ENCODE results near the gene DTX3L. TPM values are rescaled to one million over a fixed set of nuclear protein-coding genes. Genes with fewer than 3 reads are reported as not detected.

The DTX3L gene
- total and polyA plus RNA-seq, 10 of the 15 experiments (the other 5 are each of a cell fraction or from before 2014, with no cell fraction given) = 9.9 to 41.4 (median 21.7) TPM

DNA sequence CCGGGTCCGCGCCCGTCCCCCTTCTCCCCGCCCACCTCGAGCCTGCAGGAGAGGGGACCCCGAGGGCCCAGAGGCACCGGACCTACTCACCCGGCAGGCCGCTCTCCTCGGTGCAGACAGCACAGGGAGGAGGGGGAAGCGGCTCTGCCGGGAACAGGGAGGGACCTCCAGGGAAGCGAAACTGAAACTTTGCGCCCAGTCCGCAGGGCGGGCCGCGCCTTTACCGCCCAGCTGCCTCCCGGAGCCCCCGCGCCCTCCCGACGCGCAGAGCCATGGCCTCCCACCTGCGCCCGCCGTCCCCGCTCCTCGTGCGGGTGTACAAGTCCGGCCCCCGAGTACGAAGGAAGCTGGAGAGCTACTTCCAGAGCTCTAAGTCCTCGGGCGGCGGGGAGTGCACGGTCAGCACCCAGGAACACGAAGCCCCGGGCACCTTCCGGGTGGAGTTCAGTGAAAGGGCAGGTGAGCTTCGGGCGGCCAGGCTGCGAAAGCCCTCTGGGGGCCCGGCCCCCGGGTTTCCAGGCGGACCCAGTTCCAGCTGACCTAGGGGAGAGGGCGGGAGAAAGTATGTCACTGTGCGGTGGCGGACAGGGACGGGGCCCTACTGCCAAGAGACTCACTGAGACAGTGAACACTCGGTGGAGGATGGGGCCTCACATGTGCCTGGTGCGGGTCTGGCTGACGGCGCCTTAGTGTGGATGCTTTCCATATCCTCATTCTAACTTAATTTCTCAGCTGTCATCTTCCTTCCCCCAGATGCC lies at the start of gene DTX3L, which contains the start of gene PARP9 (continued):
- TF ChIP-seq, protein P1, sequence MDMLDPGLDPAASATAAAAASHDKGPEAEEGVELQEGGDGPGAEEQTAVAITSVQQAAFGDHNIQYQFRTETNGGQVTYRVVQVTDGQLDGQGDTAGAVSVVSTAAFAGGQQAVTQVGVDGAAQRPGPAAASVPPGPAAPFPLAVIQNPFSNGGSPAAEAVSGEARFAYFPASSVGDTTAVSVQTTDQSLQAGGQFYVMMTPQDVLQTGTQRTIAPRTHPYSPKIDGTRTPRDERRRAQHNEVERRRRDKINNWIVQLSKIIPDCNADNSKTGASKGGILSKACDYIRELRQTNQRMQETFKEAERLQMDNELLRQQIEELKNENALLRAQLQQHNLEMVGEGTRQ (IDR thresholded peaks at IDR 0.05; ENCODE audit: borderline replicate concordance, low read depth, low read length) = no peak
- TF ChIP-seq CREB1 (IDR thresholded peaks at IDR 0.05; ENCODE audit: low read depth) (0 out of 2 replicates have a peak, but pooled peaks have one; percentile 23), KAT2A (conservative IDR thresholded peaks at IDR 0.05; ENCODE audit: control insufficient read depth, low read depth, low read length) (no peak), SIX5 (IDR thresholded peaks at IDR 0.05; ENCODE audit: low read depth, low read length, severe bottlenecking) (no peak), CREM (IDR thresholded peaks at IDR 0.05; ENCODE audit: low read depth) (0 out of 2 replicates have a peak, but pooled peaks have one; percentile 20)
- TF ChIP-seq, protein P2, sequence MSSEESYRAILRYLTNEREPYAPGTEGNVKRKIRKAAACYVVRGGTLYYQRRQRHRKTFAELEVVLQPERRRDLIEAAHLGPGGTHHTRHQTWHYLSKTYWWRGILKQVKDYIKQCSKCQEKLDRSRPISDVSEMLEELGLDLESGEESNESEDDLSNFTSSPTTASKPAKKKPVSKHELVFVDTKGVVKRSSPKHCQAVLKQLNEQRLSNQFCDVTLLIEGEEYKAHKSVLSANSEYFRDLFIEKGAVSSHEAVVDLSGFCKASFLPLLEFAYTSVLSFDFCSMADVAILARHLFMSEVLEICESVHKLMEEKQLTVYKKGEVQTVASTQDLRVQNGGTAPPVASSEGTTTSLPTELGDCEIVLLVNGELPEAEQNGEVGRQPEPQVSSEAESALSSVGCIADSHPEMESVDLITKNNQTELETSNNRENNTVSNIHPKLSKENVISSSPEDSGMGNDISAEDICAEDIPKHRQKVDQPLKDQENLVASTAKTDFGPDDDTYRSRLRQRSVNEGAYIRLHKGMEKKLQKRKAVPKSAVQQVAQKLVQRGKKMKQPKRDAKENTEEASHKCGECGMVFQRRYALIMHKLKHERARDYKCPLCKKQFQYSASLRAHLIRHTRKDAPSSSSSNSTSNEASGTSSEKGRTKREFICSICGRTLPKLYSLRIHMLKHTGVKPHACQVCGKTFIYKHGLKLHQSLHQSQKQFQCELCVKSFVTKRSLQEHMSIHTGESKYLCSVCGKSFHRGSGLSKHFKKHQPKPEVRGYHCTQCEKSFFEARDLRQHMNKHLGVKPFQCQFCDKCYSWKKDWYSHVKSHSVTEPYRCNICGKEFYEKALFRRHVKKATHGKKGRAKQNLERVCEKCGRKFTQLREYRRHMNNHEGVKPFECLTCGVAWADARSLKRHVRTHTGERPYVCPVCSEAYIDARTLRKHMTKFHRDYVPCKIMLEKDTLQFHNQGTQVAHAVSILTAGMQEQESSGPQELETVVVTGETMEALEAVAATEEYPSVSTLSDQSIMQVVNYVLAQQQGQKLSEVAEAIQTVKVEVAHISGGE (CRISPR knock-in tag; IDR thresholded peaks at IDR 0.05) = no peak
- TF ChIP-seq, protein P3, sequence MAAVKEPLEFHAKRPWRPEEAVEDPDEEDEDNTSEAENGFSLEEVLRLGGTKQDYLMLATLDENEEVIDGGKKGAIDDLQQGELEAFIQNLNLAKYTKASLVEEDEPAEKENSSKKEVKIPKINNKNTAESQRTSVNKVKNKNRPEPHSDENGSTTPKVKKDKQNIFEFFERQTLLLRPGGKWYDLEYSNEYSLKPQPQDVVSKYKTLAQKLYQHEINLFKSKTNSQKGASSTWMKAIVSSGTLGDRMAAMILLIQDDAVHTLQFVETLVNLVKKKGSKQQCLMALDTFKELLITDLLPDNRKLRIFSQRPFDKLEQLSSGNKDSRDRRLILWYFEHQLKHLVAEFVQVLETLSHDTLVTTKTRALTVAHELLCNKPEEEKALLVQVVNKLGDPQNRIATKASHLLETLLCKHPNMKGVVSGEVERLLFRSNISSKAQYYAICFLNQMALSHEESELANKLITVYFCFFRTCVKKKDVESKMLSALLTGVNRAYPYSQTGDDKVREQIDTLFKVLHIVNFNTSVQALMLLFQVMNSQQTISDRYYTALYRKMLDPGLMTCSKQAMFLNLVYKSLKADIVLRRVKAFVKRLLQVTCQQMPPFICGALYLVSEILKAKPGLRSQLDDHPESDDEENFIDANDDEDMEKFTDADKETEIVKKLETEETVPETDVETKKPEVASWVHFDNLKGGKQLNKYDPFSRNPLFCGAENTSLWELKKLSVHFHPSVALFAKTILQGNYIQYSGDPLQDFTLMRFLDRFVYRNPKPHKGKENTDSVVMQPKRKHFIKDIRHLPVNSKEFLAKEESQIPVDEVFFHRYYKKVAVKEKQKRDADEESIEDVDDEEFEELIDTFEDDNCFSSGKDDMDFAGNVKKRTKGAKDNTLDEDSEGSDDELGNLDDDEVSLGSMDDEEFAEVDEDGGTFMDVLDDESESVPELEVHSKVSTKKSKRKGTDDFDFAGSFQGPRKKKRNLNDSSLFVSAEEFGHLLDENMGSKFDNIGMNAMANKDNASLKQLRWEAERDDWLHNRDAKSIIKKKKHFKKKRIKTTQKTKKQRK (IDR thresholded peaks at IDR 0.05; ENCODE audit: low read depth, low read length) = no peak
- TF ChIP-seq, protein P4, sequence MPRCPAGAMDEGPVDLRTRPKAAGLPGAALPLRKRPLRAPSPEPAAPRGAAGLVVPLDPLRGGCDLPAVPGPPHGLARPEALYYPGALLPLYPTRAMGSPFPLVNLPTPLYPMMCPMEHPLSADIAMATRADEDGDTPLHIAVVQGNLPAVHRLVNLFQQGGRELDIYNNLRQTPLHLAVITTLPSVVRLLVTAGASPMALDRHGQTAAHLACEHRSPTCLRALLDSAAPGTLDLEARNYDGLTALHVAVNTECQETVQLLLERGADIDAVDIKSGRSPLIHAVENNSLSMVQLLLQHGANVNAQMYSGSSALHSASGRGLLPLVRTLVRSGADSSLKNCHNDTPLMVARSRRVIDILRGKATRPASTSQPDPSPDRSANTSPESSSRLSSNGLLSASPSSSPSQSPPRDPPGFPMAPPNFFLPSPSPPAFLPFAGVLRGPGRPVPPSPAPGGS (IDR thresholded peaks at IDR 0.05; ENCODE audit: borderline replicate concordance, insufficient read depth, low read depth, low read length, poor library complexity, severe bottlenecking) = no peak
